ENCODE data around the gene PRND. TPM values are rescaled to one million over a fixed set of nuclear protein-coding genes. Genes with fewer than 3 reads are reported as not detected.
"Not testable (repeated sequence)": the region's sequence is repeated elsewhere in the genome, so short reads cannot be mapped to it uniquely, and the experiment has no call there.

The PRND gene
- total RNA-seq, 1 donor from 2014 or later, result not detected

DNA sequence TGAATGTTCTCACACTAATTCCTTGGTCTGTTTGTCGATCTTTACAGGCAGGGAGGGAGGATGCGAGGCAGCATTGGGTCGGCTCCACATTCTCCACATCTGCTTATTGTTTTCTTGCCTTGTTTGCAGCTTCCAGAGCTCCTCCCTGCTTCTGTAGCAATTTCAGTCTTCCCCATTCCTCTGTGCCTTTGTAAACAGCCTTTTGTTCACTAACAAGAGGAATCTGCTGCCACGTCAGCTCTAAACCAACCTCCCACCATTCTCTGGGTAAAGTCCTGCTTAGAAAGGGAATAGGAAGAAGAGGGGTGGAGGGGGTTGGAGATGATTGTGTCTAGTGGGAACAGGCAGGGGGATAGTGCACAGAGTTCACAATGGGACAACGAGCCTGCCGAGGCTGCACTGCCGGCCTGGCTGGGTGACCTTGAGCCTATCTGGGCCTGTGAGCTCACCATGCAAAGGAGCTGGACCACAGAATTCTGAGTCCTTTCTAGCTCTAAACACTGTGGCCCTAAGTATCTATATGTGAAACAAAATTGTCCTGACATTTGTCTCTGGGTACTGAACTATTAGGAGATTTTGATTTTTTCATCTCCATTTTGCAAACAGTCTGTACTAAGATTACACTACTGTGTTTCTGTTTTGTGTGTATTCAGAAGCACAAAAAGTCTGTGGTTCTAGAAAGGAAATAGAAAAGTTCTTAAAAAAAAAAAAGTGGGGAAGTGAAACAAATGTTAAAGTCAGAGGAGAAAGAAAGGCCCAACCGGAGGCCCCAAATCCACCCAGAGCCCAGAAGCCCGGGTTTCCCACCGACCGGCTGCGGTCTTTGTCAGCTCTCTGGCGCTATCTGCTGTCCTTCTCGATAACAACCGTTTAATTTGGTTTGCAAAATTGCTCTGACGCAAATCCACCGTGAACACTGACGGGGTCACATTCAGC, 1.4 kb upstream of the PRND start:
- Histone ChIP-seq H3K4me3 (no peak overlapping the region), H3K27ac (replicated peaks) (peak overlapping the region; percentile 66)
- peak; percentile 68 for DNase-seq

DNA sequence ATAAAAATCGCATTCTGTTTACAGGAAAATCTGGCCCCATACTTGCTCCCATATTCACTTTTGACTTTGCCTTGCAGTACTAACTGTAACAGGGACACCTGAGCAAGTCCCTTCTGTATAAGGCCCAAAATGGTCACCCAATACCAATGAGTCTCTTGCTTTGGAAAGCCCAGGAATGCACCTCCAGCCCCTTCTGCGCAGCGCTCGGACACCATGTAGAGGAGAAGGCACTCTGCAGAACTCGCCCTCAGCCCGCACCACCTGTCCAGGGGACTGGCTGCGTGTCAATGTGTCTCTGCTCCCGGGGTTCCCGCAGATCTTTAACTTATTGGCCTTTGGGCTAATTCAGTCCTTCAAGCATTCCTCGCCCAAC, 746 bp upstream of the PRND start:
- Histone ChIP-seq H3K27ac (replicated peaks) (no peak overlapping the region), H3K27me3 (ENCODE audit: low read depth) (no peaks in the 10 kb centered on the region), H3K4me3 (no peak overlapping the region), H3K4me1 (peaks cover 13% of the 10 kb centered on the region), H3K9me3 (replicated peaks) (no peaks in the 10 kb centered on the region), H3K36me3 (no peaks in the 10 kb centered on the region)
- TF ChIP-seq, protein P1, sequence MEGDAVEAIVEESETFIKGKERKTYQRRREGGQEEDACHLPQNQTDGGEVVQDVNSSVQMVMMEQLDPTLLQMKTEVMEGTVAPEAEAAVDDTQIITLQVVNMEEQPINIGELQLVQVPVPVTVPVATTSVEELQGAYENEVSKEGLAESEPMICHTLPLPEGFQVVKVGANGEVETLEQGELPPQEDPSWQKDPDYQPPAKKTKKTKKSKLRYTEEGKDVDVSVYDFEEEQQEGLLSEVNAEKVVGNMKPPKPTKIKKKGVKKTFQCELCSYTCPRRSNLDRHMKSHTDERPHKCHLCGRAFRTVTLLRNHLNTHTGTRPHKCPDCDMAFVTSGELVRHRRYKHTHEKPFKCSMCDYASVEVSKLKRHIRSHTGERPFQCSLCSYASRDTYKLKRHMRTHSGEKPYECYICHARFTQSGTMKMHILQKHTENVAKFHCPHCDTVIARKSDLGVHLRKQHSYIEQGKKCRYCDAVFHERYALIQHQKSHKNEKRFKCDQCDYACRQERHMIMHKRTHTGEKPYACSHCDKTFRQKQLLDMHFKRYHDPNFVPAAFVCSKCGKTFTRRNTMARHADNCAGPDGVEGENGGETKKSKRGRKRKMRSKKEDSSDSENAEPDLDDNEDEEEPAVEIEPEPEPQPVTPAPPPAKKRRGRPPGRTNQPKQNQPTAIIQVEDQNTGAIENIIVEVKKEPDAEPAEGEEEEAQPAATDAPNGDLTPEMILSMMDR (IDR thresholded peaks at IDR 0.05; ENCODE audit: borderline replicate concordance), result no peak
- intact Hi-C loops (cut with micrococcal nuclease), result loop anchor here (2.0 kb wide), 1 partner anchor 116 kb away; no protein-coding TSS in a partner anchor
- no peak for DNase-seq

More for the DNA sequence above, 1.4 kb upstream of the PRND start:
- TF ChIP-seq, protein P1 (IDR thresholded peaks at IDR 0.05; ENCODE audit: borderline replicate concordance), result peak; percentile 80
- Histone ChIP-seq H3K9me3 (replicated peaks) (no peaks in the 10 kb centered on the region), H3K36me3 (no peaks in the 10 kb centered on the region), H3K27me3 (ENCODE audit: low read depth) (no peaks in the 10 kb centered on the region), H3K4me1 (peaks cover 13% of the 10 kb centered on the region)
- intact Hi-C loops (cut with micrococcal nuclease), result loop anchor here (2.0 kb wide), 1 partner anchor 116 kb away; no protein-coding TSS in a partner anchor

DNA sequence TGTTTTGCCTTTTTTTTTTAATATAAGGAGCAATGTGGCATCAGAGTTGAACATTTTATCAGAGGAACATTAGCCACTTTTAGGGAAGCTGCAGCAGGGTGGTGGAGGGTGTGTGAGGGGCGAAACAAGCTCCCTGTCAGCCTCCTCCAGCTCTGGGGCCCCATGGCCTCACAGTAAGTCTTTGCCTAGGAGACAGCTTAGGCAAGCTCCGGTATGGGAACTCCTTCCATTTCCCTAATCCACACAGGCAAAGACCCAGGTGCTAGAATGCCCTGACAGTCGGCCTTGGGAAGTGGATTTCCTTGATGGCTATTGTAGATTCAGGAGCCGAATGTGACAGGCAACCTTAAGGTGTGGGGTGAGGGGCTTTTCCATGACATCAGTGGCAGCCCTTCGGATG, 862 bp downstream of the PRND start:
- intact Hi-C loops (cut with micrococcal nuclease), result no loop called here

DNA sequence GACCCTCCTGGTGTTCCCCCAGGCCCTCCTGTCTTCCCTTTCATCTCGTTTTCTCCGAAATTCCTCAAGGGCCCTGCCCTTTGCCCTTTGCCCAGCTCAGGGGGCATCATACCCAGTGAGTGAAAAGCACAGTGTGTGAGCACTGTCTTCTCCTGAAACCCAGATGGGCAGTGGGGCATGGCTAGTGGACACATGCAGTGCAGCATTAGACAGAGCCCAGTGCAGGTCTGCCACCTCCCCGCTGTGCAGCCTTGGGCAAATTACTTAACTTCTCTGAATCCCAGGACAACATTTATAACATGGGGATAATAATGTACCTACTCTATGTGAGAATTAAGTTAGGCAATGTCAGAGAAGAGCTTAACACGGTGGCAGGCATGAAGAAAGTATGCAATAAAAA, 1.3 kb downstream of the PRND start:
- Histone ChIP-seq H3K4me1 (peaks cover 25% of the 10 kb centered on the region), H3K36me3 (no peaks in the 10 kb centered on the region), H3K27me3 (ENCODE audit: low read depth) (no peaks in the 10 kb centered on the region), H3K9me3 (replicated peaks) (no peaks in the 10 kb centered on the region), H3K27ac (replicated peaks) (no peak overlapping the region), H3K4me3 (no peak overlapping the region)
- TF ChIP-seq, protein P1 (IDR thresholded peaks at IDR 0.05; ENCODE audit: borderline replicate concordance), result no peak
- intact Hi-C loops (cut with micrococcal nuclease), result no loop called here
- no peak for DNase-seq

More for the DNA sequence above, 862 bp downstream of the PRND start:
- no peaks in the 10 kb centered on the region for H3K36me3 ChIP-seq
- H3K27me3 ChIP-seq (ENCODE audit: low read depth), result no peaks in the 10 kb centered on the region
- no peak overlapping the region for H3K27ac ChIP-seq (replicated peaks)
- H3K4me1 ChIP-seq, result peaks cover 25% of the 10 kb centered on the region
- no peaks in the 10 kb centered on the region for H3K9me3 ChIP-seq (replicated peaks)
- DNase-seq, result no peak
- TF ChIP-seq, protein P1 (IDR thresholded peaks at IDR 0.05; ENCODE audit: borderline replicate concordance), result no peak
- H3K4me3 ChIP-seq, result no peak overlapping the region

DNA sequence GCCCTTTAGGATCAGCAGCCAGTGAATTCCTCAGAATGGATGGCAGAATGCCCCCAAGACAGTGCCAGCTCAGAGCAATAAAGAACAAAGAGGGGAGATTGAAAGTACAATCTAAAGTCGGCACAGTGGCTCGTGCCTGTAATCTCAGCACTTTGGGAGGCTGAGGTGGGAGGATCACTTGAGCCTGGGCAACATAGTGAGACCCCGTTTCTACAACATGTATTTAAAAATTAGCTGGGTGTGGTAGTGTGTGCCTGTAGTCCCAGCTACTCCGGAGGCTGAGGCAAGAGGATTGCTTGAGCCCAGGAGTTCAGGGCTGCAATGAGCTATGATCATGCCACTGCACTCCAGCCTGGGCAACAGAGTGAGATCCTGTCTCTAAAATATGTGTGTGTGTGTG, 1.8 kb downstream of the PRND start:
- H3K9me3 ChIP-seq (replicated peaks); intact Hi-C loops (cut with micrococcal nuclease); H3K27ac ChIP-seq (replicated peaks); H3K4me3 ChIP-seq; H3K36me3 ChIP-seq; H3K27me3 ChIP-seq (ENCODE audit: low read depth); DNase-seq: not testable (repeated sequence)
- peaks cover 25% of the 10 kb centered on the region for H3K4me1 ChIP-seq
